H1 (cell line): Measurements from ENCODE around the gene ARHGEF10L.

Experiments used
- EP300 ChIP-seq, 2 experiments: IDR thresholded peaks; 1 replicate in 1 of 2; 2 replicates in 1 of 2; pipeline ENCODE4 v1.6.1; 2011 to 2012; ENCODE audit warnings: low read depth in 2 of 2, low read length in 2 of 2, mild to moderate bottlenecking in 2 of 2, borderline replicate concordance in 1 of 2, inconsistent platforms in 1 of 2, moderate library complexity in 1 of 2
- ZNF274 ChIP-seq: IDR thresholded peaks from 2 replicates; pipeline ENCODE4 v1.7.0; 2012; ENCODE audit warnings: low read length, borderline replicate concordance; ENCODE audit errors: extremely low read depth

DNA sequence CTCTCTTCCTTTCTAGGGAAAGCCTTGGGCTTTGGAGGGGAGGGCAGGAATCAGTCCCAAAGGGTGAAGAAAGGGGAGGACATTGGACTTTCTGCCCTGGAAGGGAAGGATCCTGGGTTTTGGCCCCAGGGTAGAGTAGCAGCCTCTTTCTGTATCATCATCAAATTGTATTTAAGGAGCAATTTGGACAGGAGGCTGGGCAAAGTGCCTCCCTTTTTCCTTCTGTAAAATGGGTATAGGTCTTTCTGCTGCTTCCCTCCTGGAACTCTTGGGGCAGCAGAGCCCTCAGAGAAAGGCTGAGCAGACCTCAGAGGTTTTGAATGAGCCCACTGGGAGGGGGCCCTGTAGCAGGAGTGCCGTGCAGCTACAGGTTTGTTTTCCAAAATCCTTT lies 38.4 kb downstream of the ARHGEF10L start:
- TF ChIP-seq ZNF274 (no peak), EP300 (IDR thresholded peaks at IDR 0.05; ENCODE audit: borderline replicate concordance in 1 of 2, low read depth in 2 of 2, low read length in 2 of 2) (no peak)
